ENCODE data around the gene SLC9A4. TPM values are rescaled to one million over a fixed set of nuclear protein-coding genes. Genes with fewer than 3 reads are reported as not detected.

Gene SLC9A4
- total RNA-seq, 1 donor = not detected

GRCh38 chr2:102474785-102475184 is 1.8 kb downstream of the SLC9A4 start:
- Histone ChIP-seq H3K4me1 (ENCODE audit: insufficient read depth, low read length) (no peaks in the 10 kb centered on the region), H3K9me3 (ENCODE audit: low read depth, low read length) (peaks cover 2% of the 10 kb centered on the region), H3K4me2 (ENCODE audit: insufficient read depth, low read length) (no peak overlapping the region), H3K27me3 (ENCODE audit: insufficient read depth, low read length) (peaks cover 3% of the 10 kb centered on the region), H3K27ac (ENCODE audit: low read depth, low read length) (no peak overlapping the region), H3K4me3 (ENCODE audit: insufficient read depth, low read length) (no peak overlapping the region), H2AFZ (ENCODE audit: low read length) (no peak overlapping the region), H3K36me3 (ENCODE audit: insufficient read depth, low read length) (no peaks in the 10 kb centered on the region), H3K79me2 (ENCODE audit: insufficient read depth, low read length) (no peaks in the 10 kb centered on the region), H4K20me1 (ENCODE audit: insufficient read depth, low read length) (no peaks in the 10 kb centered on the region)
- TF ChIP-seq, protein P1, sequence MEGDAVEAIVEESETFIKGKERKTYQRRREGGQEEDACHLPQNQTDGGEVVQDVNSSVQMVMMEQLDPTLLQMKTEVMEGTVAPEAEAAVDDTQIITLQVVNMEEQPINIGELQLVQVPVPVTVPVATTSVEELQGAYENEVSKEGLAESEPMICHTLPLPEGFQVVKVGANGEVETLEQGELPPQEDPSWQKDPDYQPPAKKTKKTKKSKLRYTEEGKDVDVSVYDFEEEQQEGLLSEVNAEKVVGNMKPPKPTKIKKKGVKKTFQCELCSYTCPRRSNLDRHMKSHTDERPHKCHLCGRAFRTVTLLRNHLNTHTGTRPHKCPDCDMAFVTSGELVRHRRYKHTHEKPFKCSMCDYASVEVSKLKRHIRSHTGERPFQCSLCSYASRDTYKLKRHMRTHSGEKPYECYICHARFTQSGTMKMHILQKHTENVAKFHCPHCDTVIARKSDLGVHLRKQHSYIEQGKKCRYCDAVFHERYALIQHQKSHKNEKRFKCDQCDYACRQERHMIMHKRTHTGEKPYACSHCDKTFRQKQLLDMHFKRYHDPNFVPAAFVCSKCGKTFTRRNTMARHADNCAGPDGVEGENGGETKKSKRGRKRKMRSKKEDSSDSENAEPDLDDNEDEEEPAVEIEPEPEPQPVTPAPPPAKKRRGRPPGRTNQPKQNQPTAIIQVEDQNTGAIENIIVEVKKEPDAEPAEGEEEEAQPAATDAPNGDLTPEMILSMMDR (IDR thresholded peaks at IDR 0.05; ENCODE audit: extremely low read depth, low read depth, low read length) = no peak
- DNase-seq (ENCODE audit: insufficient read length, low spot score, missing footprints) = no peak

DNA sequence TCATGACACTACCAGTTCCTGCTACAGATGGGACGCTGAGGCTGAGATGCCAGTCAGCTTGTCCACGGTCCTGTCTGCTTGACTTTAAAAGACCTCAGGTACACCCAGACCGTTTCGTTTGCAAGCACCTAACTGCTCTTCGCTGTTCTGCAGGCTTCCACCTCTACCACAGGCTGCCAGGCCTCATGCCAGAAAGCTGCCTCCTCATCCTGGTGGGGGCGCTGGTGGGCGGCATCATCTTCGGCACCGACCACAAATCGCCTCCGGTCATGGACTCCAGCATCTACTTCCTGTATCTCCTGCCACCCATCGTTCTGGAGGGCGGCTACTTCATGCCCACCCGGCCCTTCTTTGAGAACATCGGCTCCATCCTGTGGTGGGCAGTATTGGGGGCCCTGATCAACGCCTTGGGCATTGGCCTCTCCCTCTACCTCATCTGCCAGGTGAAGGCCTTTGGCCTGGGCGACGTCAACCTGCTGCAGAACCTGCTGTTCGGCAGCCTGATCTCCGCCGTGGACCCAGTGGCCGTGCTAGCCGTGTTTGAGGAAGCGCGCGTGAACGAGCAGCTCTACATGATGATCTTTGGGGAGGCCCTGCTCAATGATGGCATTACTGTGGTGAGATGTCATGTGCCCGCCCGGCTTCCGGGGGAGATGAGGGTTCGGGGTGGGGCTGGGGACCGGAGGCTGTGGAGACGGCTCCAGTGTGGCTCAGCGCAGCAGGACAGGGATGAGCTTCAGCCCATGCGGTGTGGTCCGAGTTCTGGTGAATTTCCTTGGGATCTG is 5.9 kb downstream of the SLC9A4 start:
- Histone ChIP-seq H3K4me3 (ENCODE audit: insufficient read depth, low read length) (no peak overlapping the region), H3K9me3 (ENCODE audit: low read depth, low read length) (no peaks in the 10 kb centered on the region), H3K4me2 (ENCODE audit: insufficient read depth, low read length) (no peak overlapping the region), H3K79me2 (ENCODE audit: insufficient read depth, low read length) (no peaks in the 10 kb centered on the region), H3K27ac (ENCODE audit: low read depth, low read length) (no peak overlapping the region), H3K4me1 (ENCODE audit: insufficient read depth, low read length) (no peaks in the 10 kb centered on the region), H4K20me1 (ENCODE audit: insufficient read depth, low read length) (no peaks in the 10 kb centered on the region), H3K27me3 (ENCODE audit: insufficient read depth, low read length) (no peaks in the 10 kb centered on the region), H2AFZ (ENCODE audit: low read length) (no peak overlapping the region), H3K36me3 (ENCODE audit: insufficient read depth, low read length) (no peaks in the 10 kb centered on the region)
- TF ChIP-seq, protein P1 (IDR thresholded peaks at IDR 0.05; ENCODE audit: extremely low read depth, low read depth, low read length) = no peak
- no peak for DNase-seq (ENCODE audit: insufficient read length, low spot score, missing footprints)

DNA sequence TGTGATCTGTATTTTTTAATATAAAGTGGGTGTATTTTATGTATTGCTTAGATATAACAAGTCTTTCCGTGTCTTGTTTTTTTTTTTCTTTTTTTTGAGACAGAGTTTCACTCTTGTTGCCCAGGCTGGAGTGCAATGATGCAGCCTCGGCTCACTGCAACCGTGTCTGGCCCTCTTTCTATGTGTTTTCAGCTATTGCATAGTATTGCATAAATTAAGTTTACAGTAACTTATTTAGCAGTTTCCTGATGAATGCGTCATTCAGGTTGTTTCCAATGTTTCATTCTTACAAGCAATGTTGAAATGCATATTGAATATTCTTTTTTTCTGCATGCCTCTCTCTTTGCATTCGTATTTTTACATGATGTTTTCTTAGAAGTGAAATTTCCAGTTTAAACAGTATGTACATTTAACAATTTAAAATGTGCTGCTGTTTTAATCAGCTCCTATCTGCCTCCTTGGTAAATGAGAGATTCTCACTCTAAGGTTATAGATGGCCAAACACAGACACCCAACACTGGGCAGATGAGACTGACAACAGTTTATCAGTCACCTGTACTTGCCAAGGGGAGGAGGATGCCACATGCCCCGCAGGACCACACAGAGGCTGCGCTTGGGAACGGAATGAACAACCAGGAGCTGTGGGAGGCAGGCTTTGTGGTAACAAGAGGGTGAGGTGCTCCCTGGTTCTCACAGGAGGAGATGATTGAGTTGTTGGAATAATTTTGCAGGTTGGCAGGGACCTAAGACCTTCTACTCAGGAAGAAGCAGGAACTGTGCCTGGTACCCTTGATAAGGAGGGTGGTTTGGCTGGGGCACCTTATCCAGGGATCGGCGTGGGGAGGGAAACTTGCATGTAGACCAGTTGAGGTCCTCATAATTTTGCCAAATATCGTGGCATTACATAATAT is 7.5 kb downstream of the SLC9A4 start:
- no peak overlapping the region for H2AFZ ChIP-seq (ENCODE audit: low read length)
- H3K4me3 ChIP-seq (ENCODE audit: insufficient read depth, low read length) = no peak overlapping the region
- TF ChIP-seq, protein P1 (IDR thresholded peaks at IDR 0.05; ENCODE audit: extremely low read depth, low read depth, low read length) = no peak
- H3K36me3 ChIP-seq (ENCODE audit: insufficient read depth, low read length) = no peaks in the 10 kb centered on the region
- no peaks in the 10 kb centered on the region for H3K4me1 ChIP-seq (ENCODE audit: insufficient read depth, low read length)
- no peaks in the 10 kb centered on the region for H3K79me2 ChIP-seq (ENCODE audit: insufficient read depth, low read length)
- no peaks in the 10 kb centered on the region for H3K9me3 ChIP-seq (ENCODE audit: low read depth, low read length)
- no peaks in the 10 kb centered on the region for H3K27me3 ChIP-seq (ENCODE audit: insufficient read depth, low read length)
- DNase-seq (ENCODE audit: insufficient read length, low spot score, missing footprints) = no peak
- no peak overlapping the region for H3K27ac ChIP-seq (ENCODE audit: low read depth, low read length)
- H4K20me1 ChIP-seq (ENCODE audit: insufficient read depth, low read length) = no peaks in the 10 kb centered on the region
- no peak overlapping the region for H3K4me2 ChIP-seq (ENCODE audit: insufficient read depth, low read length)

GRCh38 chr2:102481931-102482330 is 8.9 kb downstream of the SLC9A4 start:
- Histone ChIP-seq H4K20me1 (ENCODE audit: insufficient read depth, low read length) (no peaks in the 10 kb centered on the region), H3K27ac (ENCODE audit: low read depth, low read length) (no peak overlapping the region), H3K27me3 (ENCODE audit: insufficient read depth, low read length) (no peaks in the 10 kb centered on the region), H3K4me1 (ENCODE audit: insufficient read depth, low read length) (no peaks in the 10 kb centered on the region), H3K79me2 (ENCODE audit: insufficient read depth, low read length) (no peaks in the 10 kb centered on the region), H2AFZ (ENCODE audit: low read length) (no peak overlapping the region), H3K36me3 (ENCODE audit: insufficient read depth, low read length) (no peaks in the 10 kb centered on the region), H3K4me3 (ENCODE audit: insufficient read depth, low read length) (no peak overlapping the region), H3K4me2 (ENCODE audit: insufficient read depth, low read length) (no peak overlapping the region), H3K9me3 (ENCODE audit: low read depth, low read length) (no peaks in the 10 kb centered on the region)
- DNase-seq (ENCODE audit: insufficient read length, low spot score, missing footprints) = no peak
- TF ChIP-seq, protein P1 (IDR thresholded peaks at IDR 0.05; ENCODE audit: extremely low read depth, low read depth, low read length) = no peak

Measured in osteoblast (primary cell).